GM12865 (cell line): Measurements from ENCODE around the gene CD99L2.

Experiments used
- DNase-seq: peaks from one replicate; pipeline ENCODE4 v3.0.0; 2010; ENCODE audit warnings: low read depth
- H3K4me3 ChIP-seq: 2 replicates; pipeline ENCODE4 v1.5.1; 2011; ENCODE audit warnings: mild to moderate bottlenecking, low read depth, low read length, control low read depth
- CTCF ChIP-seq: IDR thresholded peaks from 2 replicates; pipeline ENCODE4 v1.5.1; 2011; ENCODE audit warnings: low read length, control low read depth, low read depth, inconsistent platforms; ENCODE audit not compliant: insufficient read depth; ENCODE audit errors: missing control alignments

Gene CD99L2

GRCh38 chrX:150805736-150806135, 92.7 kb downstream of the CD99L2 start:
- no peak for DNase-seq
- no peak overlapping the region for H3K4me3 ChIP-seq
- TF ChIP-seq CTCF = no peak

GRCh38 chrX:150792949-150793527, 105.4 kb downstream of the CD99L2 start:
- H3K4me3 ChIP-seq = no peak overlapping the region
- no peak for TF ChIP-seq CTCF
- no peak for DNase-seq

- peak; percentile 14 for DNase-seq
- TF ChIP-seq CTCF = no peak
- H3K4me3 ChIP-seq = no peak overlapping the region
These were observed 108.4 kb downstream of the CD99L2 start for GRCh38 chrX:150790021-150790420.

- H3K4me3 ChIP-seq = no peak overlapping the region
- TF ChIP-seq CTCF = no peak
These were observed 116.8 kb downstream of the CD99L2 start for GRCh38 chrX:150781677-150782076.

GRCh38 chrX:150779385-150779784, 119.1 kb downstream of the CD99L2 start:
- no peak for TF ChIP-seq CTCF
- DNase-seq = no peak
- H3K4me3 ChIP-seq = no peak overlapping the region

More at GRCh38 chrX:150781677-150782076, 116.8 kb downstream of the CD99L2 start:
- DNase-seq = no peak

- no peak overlapping the region for H3K4me3 ChIP-seq
- TF ChIP-seq CTCF = no peak
- no peak for DNase-seq
These were observed 121.0 kb downstream of the CD99L2 start for GRCh38 chrX:150777328-150777992.
